ENCODE results near the gene TCF4. TPM values are rescaled to one million over a fixed set of nuclear protein-coding genes. Genes with fewer than 3 reads are reported as not detected.

The TCF4 gene
- polyA plus RNA-seq, 1 experiment: 47.3 TPM

- Histone ChIP-seq H3K9me3 (ENCODE audit: control insufficient read depth, insufficient read depth, low read length) (no peaks in the 10 kb centered on the region), H3K4me3 (ENCODE audit: low read depth, low read length) (no peak overlapping the region), H3K27ac (ENCODE audit: low read depth, low read length) (no peak overlapping the region), H3K27me3 (ENCODE audit: control insufficient read depth, insufficient read depth, low read length) (no peaks in the 10 kb centered on the region)
- no peak for TF ChIP-seq CTCF (IDR thresholded peaks at IDR 0.05; ENCODE audit: low read depth, low read length)
- ChIA-PET CTCF (no interaction called here), POLR2A (no interaction called here)
- DNase-seq (ENCODE audit: low read depth, low spot score): no peak
Measured at GRCh38 chr18:55310863-55311262, 277.1 kb downstream of the TCF4 start.

- Histone ChIP-seq H3K9me3 (ENCODE audit: control insufficient read depth, insufficient read depth, low read length) (no peaks in the 10 kb centered on the region), H3K27ac (ENCODE audit: low read depth, low read length) (no peak overlapping the region), H3K4me3 (ENCODE audit: low read depth, low read length) (no peak overlapping the region), H3K27me3 (ENCODE audit: control insufficient read depth, insufficient read depth, low read length) (no peaks in the 10 kb centered on the region)
- no peak for TF ChIP-seq CTCF (IDR thresholded peaks at IDR 0.05; ENCODE audit: low read depth, low read length)
- DNase-seq (ENCODE audit: low read depth, low spot score): no peak
- ChIA-PET CTCF (interaction anchor here (1.9 kb wide), 1 partner anchor 75 kb away, joined by 6 read pairs; no protein-coding TSS in a partner anchor), POLR2A (no interaction called here)
Measured at GRCh38 chr18:55310044-55310676, 277.8 kb downstream of the TCF4 start.

GRCh38 chr18:55309249-55309648 lies 278.7 kb downstream of the TCF4 start:
- TF ChIP-seq CTCF (IDR thresholded peaks at IDR 0.05; ENCODE audit: low read depth, low read length): no peak
- no peaks in the 10 kb centered on the region for H3K9me3 ChIP-seq (ENCODE audit: control insufficient read depth, insufficient read depth, low read length)
- H3K27me3 ChIP-seq (ENCODE audit: control insufficient read depth, insufficient read depth, low read length): no peaks in the 10 kb centered on the region
- CTCF ChIA-PET: interaction anchor here (0.6 to 1.9 kb wide), 2 partner anchors 13 to 75 kb away, joined by 5 to 6 read pairs; no protein-coding TSS in a partner anchor
- POLR2A ChIA-PET: no interaction called here
- H3K4me3 ChIP-seq (ENCODE audit: low read depth, low read length): no peak overlapping the region
- H3K27ac ChIP-seq (ENCODE audit: low read depth, low read length): no peak overlapping the region
- no peak for DNase-seq (ENCODE audit: low read depth, low spot score)

GRCh38 chr18:55307505-55307904 lies 280.5 kb downstream of the TCF4 start:
- ChIA-PET CTCF (no interaction called here), POLR2A (no interaction called here)

More at GRCh38 chr18:55307505-55307904, 280.5 kb downstream of the TCF4 start:
- H3K9me3 ChIP-seq (ENCODE audit: control insufficient read depth, insufficient read depth, low read length): no peaks in the 10 kb centered on the region
- TF ChIP-seq CTCF (IDR thresholded peaks at IDR 0.05; ENCODE audit: low read depth, low read length): no peak
- no peak overlapping the region for H3K4me3 ChIP-seq (ENCODE audit: low read depth, low read length)
- no peaks in the 10 kb centered on the region for H3K27me3 ChIP-seq (ENCODE audit: control insufficient read depth, insufficient read depth, low read length)
- DNase-seq (ENCODE audit: low read depth, low spot score): no peak
- H3K27ac ChIP-seq (ENCODE audit: low read depth, low read length): no peak overlapping the region

Data from AG04450 (cell line).